Activated CD8-positive, alpha-beta memory T cell treated with anti-CD3 and anti-CD28 coated beads, Interleukin-2, amount 50 U/mL, for 48 hours (primary cell): Measurements from ENCODE around the gene NLRP10.
A peak's percentile ranks its signal among the peaks of the same experiment; 100 is the strongest.
"Not testable (repeated sequence)": the region's sequence is repeated elsewhere in the genome, so short reads cannot be mapped to it uniquely, and the experiment has no call there.

ENCODE experiments used
- DNase-seq: peaks from one replicate; pipeline ENCODE4 v3.0.0-alpha.2; 2020

The NLRP10 gene, protein sequence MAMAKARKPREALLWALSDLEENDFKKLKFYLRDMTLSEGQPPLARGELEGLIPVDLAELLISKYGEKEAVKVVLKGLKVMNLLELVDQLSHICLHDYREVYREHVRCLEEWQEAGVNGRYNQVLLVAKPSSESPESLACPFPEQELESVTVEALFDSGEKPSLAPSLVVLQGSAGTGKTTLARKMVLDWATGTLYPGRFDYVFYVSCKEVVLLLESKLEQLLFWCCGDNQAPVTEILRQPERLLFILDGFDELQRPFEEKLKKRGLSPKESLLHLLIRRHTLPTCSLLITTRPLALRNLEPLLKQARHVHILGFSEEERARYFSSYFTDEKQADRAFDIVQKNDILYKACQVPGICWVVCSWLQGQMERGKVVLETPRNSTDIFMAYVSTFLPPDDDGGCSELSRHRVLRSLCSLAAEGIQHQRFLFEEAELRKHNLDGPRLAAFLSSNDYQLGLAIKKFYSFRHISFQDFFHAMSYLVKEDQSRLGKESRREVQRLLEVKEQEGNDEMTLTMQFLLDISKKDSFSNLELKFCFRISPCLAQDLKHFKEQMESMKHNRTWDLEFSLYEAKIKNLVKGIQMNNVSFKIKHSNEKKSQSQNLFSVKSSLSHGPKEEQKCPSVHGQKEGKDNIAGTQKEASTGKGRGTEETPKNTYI

DNA sequence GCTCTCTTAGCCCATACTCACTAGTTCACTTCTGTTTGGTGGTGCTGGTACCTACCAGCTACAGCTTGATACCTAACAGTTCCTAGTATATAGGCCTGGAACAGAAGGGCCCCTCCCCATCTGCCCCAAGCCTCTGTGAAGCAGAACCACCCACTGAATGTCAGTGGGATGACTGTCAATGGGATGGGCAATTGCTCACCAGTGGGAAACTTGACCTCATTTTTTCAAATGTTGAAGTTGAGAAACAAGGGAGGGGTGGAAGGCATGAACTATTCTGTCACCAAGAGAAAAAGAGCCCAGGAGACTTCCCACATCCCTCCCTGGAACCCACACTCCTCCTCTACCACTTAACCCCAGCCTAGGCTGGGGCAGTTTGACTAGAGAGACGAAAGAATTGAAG is at the start of gene NLRP10:
NLRP10 (minus strand) TSS at position 62 of the 400 bp plus-strand sequence. CDS start 1,952 bp downstream, outside the sequence.
- DNase-seq: no peak

GRCh38 chr11:8013833-8014232 is 48.6 kb upstream of the NLRP10 start:
- DNase-seq: no peak

GRCh38 chr11:8011981-8012444 is 46.8 kb upstream of the NLRP10 start:
- DNase-seq: peak; percentile 15

- peak; percentile 35 for DNase-seq
Measured at GRCh38 chr11:8011371-8011770, 46.1 kb upstream of the NLRP10 start.

- DNase-seq: peak; percentile 22
Measured at GRCh38 chr11:8009856-8010255, 44.6 kb upstream of the NLRP10 start.

- DNase-seq: peak; percentile 13
Measured at GRCh38 chr11:8008212-8008611, 43.0 kb upstream of the NLRP10 start.

GRCh38 chr11:8006349-8006977 is 41.2 kb upstream of the NLRP10 start:
- DNase-seq: peak; percentile 57

- peak; percentile 34 for DNase-seq
Measured at GRCh38 chr11:8005556-8005955, 40.3 kb upstream of the NLRP10 start.

DNA sequence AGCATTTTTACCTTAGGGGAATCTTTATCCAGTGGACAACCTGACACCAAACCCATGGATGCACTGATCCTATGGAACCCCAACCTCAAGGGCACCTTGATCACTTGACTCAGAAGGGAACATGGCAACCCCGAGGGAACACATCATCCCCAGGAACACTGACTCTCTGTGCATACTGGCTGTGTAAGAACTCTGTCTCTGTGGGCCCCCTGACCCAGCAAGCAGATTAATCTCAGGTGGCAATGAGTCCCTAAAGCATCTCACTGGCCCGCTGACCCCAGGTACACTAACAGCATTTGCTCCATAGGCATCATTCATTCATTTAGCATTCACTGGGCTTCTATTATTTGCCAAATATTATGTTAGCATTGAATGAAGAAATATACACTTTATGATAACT is 38.8 kb upstream of the NLRP10 start:
- peak; percentile 25 for DNase-seq

DNA sequence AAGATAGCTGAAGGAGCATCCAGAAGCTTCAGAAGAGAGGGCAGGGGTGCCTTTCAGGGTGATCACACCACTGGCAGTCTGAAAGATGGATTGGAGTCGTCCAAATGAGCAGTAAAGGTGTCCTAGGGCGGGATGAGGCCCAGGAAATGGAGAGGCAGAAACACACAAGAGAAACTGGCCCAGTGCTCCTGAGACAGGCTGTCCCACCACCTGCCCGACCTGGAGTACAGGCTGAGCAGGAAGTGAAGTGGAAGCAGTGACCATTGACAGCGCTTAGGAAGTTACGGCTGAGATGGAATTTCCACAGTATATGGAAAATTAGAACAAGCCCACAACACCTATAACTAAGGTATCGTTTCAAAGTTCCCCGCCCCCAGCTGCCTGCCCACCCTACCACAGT is 37.9 kb upstream of the NLRP10 start:
- peak; percentile 49 for DNase-seq

GRCh38 chr11:8002676-8003075 is 37.4 kb upstream of the NLRP10 start:
- DNase-seq: peak; percentile 48

DNA sequence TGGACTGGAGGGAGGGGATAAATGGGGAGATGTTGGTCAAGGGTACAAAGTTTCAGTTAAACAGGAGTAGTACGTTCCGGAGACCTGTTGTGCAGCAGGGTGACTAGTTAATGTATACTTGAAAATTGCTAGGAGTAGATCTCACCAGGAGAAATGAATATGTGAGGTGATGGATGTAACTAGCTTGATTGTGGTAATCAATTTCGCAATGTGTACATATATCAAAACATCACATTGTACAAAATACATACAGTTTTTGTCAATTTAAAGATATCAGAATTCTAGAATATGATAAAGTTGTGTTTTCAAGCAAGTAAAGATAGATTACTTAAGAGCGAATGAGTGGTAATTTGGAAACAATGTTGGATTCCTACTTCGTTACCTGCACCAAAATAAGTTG is 35.1 kb upstream of the NLRP10 start:
- DNase-seq: no peak

GRCh38 chr11:7999795-8000194 is 34.5 kb upstream of the NLRP10 start:
- no peak for DNase-seq

GRCh38 chr11:7994581-7995278 is 29.5 kb upstream of the NLRP10 start:
- DNase-seq: no peak

- DNase-seq: not testable (repeated sequence)
Measured at GRCh38 chr11:7987560-7987883, 22.3 kb upstream of the NLRP10 start.

DNA sequence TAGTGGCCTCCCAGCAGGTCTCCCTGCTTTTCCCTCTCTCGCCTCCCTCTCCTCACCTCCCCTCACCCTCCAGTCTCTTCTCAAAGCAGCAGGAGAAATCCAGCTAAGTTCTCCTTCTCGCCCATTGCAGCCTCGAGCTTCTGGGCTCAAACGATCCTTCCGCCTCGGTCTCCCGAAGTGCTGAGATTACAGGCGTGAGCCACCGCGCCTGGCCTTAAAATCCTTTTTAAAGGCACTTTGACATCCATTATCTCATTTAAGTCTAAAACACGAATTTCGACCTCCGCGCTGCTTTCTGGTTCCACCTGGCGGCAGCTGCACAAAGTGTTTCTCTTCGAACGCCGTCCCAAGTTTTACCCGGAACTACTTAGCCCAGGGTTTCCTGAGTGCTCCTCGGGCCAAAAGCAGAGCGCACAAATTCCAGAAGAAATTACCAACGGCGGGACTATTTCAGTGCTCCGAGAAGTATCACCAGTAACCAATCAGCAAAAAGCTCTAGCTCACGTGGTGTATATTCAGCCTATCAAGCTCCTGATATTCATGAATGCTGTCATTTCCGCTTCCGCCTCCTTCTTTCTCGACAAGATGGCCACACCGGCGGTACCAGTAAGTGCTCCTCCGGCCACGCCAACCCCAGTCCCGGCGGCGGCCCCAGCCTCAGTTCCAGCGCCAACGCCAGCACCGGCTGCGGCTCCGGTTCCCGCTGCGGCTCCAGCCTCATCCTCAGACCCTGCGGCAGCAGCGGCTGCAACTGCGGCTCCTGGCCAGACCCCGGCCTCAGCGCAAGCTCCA is 21.7 kb upstream of the NLRP10 start, which contains the start of gene EIF3F:
EIF3F (plus strand) TSS at position 570 of the 792 bp plus-strand sequence; CDS start at position 586, 16 bp downstream.
- DNase-seq: peak; percentile 85

DNA sequence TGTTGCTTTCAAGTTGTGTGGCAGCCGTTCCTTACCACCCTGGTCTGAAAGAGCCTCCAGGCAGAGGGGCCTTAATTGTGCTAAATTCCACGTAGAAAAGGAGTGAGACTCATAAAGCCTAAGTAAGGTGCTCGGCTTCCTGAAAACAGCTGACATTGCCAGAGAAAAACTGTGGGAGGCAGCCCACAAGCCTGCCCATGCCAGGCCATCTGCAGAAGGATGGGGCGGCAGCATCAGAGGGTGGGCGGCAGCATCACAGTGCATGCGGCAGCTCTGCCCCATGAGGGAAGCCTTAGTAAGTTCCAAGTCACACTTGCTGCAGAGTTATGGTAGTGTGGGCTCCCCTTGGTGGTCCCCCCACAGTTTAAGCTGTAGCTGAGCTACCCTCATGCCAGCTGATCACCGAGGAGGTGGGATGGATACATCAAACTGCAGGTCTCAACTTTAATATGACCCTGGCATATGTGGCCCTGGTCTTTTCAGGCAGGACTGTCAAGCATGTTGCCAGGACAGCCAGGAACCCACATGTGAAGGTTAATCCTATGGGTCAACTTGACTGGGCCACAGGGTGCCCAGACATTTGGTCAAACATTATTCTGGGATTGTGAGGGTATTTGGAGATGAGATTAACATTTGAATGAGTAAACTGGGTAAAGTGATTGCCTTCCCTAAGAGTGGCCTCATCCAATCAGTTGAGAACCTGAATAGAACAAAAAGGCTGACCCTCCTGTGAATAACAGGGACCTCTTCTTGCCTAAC is 18.8 kb upstream of the NLRP10 start:
- DNase-seq: no peak

- DNase-seq: no peak
Measured at GRCh38 chr11:7982582-7983119, 17.4 kb upstream of the NLRP10 start.

GRCh38 chr11:7981619-7982157 is 16.4 kb upstream of the NLRP10 start:
- DNase-seq: no peak

- DNase-seq: no peak
Measured at GRCh38 chr11:7977232-7977917, 12.1 kb upstream of the NLRP10 start.
